Body of pancreas (tissue), 4 donors: ENCODE data around the gene SULT6B1.

Experiments
- CTCF ChIP-seq, 7 experiments: fragments of 450-650 bp in 4 of 7; fragments of 200-600 bp in 3 of 7; sonication (generic) in 3 of 7; IDR thresholded peaks; one replicate each; pipeline ENCODE4 v1.5.1; 2016 to 2019; ENCODE audit warnings: antibody characterized with exemption in 7 of 7
- POLR2A ChIP-seq, 3 donors: fragments of 450-650 bp; IDR thresholded peaks; one replicate each; pipeline ENCODE4 v1.6.1; 2016; ENCODE audit warnings: antibody characterized with exemption in 3 of 3, mild to moderate bottlenecking in 2 of 3

GRCh38 chr2:37232131-37232933 is 43.9 kb upstream of the SULT6B1 start:
- no peak for TF ChIP-seq CTCF (IDR thresholded peaks at IDR 0.05)
- TF ChIP-seq POLR2A (IDR thresholded peaks at IDR 0.05), result no peak
